Cardiac fibroblast (primary cell): ENCODE results near the gene CTSE.
A peak's percentile ranks its signal among the peaks of the same experiment; 100 is the strongest.

ENCODE experiments used
- DNase-seq, 2 donors: peaks; one replicate each; pipeline versions ENCODE4 v3.0.0 to v3.0.0-alpha.2; 2010; ENCODE audit warnings: low read depth in 2 of 2
- H3K4me3 ChIP-seq, 2 donors: replicated peaks in 1 of 2; 1 replicate in 1 of 2; 2 replicates in 1 of 2; pipeline ENCODE4 v1.5.1; 2011; ENCODE audit warnings: low read depth in 2 of 2, low read length in 2 of 2, mild to moderate bottlenecking in 2 of 2, moderate library complexity in 1 of 2
- CTCF ChIP-seq: IDR thresholded peaks from one replicate; pipeline ENCODE4 v1.5.1; 2011; ENCODE audit warnings: low read depth, mild to moderate bottlenecking, low read length, inconsistent platforms

The CTSE gene

DNA sequence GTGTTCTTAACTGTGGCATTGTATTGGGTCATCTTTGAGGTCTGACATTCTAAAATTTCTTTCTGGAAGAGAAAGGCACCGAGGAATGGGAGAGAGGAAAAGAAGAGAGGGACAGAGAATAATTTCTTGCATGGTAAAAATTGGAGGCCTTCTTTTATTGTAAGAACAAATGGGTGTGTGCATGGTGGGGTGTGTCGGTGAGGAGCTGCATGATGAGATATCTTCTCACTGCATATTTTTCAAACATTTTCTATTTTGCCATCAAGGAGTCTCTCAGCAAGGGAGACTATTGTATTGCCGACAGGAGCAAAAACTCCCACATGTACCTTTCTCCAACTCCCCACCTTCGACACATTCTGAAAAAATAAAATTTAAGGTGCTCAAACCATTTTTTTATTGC lies 6.5 kb upstream of the CTSE start:
- no peak for DNase-seq
- TF ChIP-seq CTCF = no peak
- H3K4me3 ChIP-seq = no peak overlapping the region

DNA sequence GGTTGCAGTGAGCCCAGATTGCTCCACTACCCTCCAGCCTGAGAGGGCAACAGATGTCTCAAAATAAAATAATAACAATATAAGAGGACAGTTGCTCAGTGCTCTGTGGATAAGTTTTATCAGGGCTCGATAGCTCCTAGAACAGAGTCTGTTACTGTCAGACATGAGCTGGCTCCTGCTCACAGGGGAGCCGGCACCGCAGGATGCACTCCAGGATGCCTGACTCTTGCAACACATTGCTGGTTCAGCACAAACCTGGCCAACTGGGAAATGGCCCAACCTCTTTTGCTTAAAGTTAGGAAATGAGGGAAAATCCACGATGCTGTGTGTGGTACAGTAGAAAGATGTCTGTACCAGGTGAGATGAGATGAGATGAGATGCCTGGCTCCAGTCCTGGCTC lies 5.8 kb upstream of the CTSE start:
- no peak overlapping the region for H3K4me3 ChIP-seq
- no peak for TF ChIP-seq CTCF
- peak; percentile 66 to 74 for DNase-seq

DNA sequence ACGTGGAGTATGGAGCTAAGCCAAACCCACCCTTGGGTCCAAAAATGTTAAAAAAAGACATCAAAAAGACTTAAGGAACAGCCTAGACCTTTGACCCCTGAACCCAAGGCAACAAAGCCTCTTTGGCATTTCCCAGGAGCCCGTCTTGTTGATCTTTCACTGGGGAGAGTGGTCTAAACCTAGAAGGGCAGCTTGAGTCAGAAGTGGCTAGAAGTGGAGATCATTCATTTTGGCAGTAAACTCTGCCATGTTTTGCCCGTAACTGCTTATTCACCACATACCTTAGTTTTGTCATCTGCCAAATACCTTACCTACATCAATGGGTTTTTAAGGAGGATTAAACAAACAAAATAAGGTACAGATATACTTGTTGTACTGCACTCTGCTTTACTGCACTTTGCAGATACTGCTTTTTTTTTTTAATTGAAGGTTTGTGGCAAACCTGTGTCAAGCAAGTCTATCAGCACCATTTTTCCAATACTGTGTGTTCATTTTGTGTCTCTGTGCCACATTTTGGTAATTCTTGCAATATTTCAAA lies 1.7 kb upstream of the CTSE start:
- DNase-seq = no peak

GRCh38 chr1:206022766-206023165 lies 929 bp downstream of the CTSE start:
- TF ChIP-seq CTCF = no peak
- no peak for DNase-seq
- no peak overlapping the region for H3K4me3 ChIP-seq

More for the DNA sequence above, 1.7 kb upstream of the CTSE start:
- no peak overlapping the region for H3K4me3 ChIP-seq
- TF ChIP-seq CTCF = no peak

DNA sequence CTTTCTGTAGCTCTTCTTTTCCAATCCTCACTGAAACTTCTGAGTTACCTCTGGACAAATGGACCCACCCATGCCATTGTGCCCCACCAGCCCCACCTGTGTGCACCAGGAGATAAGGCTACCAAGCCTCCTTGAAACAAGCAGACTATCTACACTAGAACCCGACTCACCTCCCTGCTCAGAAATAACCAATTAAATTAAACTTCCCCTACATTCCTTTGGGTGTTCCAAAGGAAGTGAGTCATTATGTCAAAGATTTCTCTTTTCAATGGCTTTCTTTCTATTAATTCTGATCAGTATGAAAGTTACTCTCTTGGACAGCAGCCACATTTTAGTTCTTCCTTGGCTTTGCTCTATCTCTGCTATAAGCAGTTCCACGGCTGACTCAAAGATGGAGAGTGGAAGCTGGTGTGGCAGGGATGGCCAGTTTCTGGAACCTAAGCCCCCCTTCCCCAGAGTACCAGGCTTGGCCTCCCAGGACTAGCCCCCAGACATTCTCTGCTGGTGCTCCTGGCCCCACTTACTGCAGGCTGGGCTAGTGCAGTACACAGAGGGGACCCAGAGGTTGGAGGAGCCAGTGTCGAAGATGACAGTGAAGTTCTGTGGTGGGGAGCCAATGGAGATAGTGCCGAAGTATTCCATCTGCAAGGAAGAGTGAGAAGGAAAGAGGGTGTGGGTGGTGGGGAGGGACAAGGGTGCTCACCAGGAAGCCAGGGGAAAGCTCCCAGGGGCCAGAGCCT lies 1.9 kb downstream of the CTSE start:
- H3K4me3 ChIP-seq = no peak overlapping the region
- no peak for TF ChIP-seq CTCF
- peak; percentile 35 to 47 for DNase-seq

GRCh38 chr1:206021008-206021625 lies 2.6 kb downstream of the CTSE start:
- no peak for TF ChIP-seq CTCF
- no peak for DNase-seq
- H3K4me3 ChIP-seq = no peak overlapping the region
